Gastrocnemius medialis (tissue), 4 donors: Measurements from ENCODE around the gene IL17RB.

ENCODE experiments used
- POLR2A ChIP-seq, 2 donors: fragments of 450-650 bp; IDR thresholded peaks; one replicate each; pipeline ENCODE4 v1.6.1; 2017; ENCODE audit warnings: antibody characterized with exemption in 2 of 2, mild to moderate bottlenecking in 2 of 2, moderate library complexity in 2 of 2
- TF ChIP-seq, protein P1 (sequence below), 5 experiments: fragments of 450-650 bp in 3 of 5; fragments of 200-600 bp in 2 of 5; sonication (generic) in 2 of 5; IDR thresholded peaks in 4 of 5; conservative IDR thresholded peaks in 1 of 5; 1 replicate in 4 of 5; 2 replicates in 1 of 5; pipeline ENCODE4 v1.5.1; 2016 to 2019; ENCODE audit warnings: antibody characterized with exemption in 5 of 5, mild to moderate bottlenecking in 3 of 5, moderate library complexity in 3 of 5

DNA sequence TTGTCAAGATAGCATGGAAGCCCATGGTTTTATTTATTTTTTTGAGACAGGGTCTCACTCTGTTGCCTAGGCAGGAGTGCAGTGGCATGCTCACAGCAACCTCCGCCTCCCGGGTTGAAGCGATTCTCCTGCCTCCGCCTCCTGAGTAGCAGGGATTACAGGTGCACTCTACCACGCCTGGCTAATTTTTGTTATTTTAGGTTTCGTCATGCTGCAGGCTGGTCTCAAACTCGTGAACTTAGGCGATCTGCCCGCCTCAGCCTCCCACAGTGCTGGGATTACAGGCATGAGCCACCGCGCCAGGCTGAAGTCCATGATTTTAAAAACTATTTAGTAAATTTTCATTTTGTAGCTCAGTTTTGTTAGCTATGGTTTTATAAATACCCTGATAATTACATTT is 38.3 kb downstream of the IL17RB start:
- TF ChIP-seq, protein P1, sequence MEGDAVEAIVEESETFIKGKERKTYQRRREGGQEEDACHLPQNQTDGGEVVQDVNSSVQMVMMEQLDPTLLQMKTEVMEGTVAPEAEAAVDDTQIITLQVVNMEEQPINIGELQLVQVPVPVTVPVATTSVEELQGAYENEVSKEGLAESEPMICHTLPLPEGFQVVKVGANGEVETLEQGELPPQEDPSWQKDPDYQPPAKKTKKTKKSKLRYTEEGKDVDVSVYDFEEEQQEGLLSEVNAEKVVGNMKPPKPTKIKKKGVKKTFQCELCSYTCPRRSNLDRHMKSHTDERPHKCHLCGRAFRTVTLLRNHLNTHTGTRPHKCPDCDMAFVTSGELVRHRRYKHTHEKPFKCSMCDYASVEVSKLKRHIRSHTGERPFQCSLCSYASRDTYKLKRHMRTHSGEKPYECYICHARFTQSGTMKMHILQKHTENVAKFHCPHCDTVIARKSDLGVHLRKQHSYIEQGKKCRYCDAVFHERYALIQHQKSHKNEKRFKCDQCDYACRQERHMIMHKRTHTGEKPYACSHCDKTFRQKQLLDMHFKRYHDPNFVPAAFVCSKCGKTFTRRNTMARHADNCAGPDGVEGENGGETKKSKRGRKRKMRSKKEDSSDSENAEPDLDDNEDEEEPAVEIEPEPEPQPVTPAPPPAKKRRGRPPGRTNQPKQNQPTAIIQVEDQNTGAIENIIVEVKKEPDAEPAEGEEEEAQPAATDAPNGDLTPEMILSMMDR (IDR thresholded peaks at IDR 0.05 in 4 of 5, conservative IDR thresholded peaks at IDR 0.05 in 1 of 5) = no peak
- no peak for TF ChIP-seq POLR2A (IDR thresholded peaks at IDR 0.05)
